ENCODE measurements around the gene GPHB5. TPM values are rescaled to one million over a fixed set of nuclear protein-coding genes. Genes with fewer than 3 reads are reported as not detected.
A peak's percentile ranks its signal among the peaks of the same experiment; 100 is the strongest.
"Not testable (repeated sequence)": the region's sequence is repeated elsewhere in the genome, so short reads cannot be mapped to it uniquely, and the experiment has no call there.

The GPHB5 gene
- total RNA-seq, 1 donor from 2014 or later, result not detected

DNA sequence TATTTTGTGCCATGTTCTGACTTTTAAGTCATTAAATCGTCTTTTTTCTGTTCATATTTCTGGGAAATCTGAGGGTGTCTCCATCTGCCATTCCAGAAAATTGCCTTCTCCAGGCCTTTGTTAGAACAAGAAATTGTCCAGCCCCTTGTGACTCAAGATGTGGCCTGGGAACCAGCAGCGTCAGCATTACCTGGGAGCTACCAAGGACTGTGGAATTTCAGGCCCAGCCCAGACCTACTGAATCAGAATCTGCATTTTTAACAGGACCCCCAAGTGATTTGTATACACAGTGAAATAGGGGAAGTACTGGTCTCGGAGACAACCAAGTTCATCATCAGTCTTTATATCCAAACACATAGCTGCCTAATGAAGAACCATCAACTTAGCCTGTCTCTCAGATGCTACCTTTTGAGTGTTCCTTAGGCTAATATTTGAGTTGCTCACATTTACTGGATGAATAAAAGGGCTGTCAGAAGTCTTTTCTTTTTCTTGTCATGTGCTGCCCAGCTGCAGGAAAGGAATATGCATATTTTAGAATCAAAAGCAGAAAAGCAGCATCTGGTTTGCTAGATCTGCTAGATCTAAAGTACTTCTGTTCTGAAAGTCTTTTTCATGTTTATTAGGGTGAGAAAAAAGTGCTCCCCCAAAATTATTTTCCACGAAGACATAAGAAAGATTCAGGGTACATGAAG is 21.2 kb downstream of the GPHB5 start:
- DNase-seq (no peak), ATAC-seq (ENCODE audit: poor library complexity) (no peak)
- intact Hi-C loops (cut with DNase I), result no loop called here

DNA sequence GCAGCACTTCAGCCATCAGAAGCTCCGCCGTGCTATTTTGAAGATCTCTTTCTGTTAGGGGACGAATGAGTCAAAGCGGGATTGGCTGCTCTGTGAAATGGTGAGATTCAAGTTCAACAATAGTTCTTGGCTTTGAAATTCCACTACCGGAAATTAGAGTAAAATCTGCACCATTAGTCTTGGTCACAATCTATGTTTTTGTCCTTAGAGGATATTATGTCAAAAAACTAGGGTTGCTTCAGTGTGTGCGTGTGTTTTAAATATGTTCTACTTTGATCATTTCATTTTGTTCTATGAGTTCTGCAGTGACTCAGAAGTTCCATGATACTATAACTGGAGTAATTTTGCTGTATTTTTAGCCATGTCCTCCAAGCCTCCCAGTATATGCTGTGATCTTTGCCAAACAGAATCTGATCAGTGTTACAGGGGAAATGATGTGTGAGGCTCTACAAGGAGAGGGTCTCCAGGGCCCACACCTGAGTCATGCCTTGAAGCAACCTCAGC is 22.6 kb downstream of the GPHB5 start:
- intact Hi-C loops (cut with DNase I), result no loop called here
- DNase-seq (no peak), ATAC-seq (ENCODE audit: poor library complexity) (peak; percentile 58)

- ATAC-seq (ENCODE audit: poor library complexity), result no peak
- intact Hi-C loops (cut with DNase I), result no loop called here
- no peak for DNase-seq
These were observed 23.5 kb downstream of the GPHB5 start for GRCh38 chr14:63295231-63295685.

GRCh38 chr14:63292805-63293204 is 25.9 kb downstream of the GPHB5 start:
- no peak for ATAC-seq (ENCODE audit: poor library complexity)
- no peak for DNase-seq
- intact Hi-C loops (cut with DNase I), result no loop called here

DNA sequence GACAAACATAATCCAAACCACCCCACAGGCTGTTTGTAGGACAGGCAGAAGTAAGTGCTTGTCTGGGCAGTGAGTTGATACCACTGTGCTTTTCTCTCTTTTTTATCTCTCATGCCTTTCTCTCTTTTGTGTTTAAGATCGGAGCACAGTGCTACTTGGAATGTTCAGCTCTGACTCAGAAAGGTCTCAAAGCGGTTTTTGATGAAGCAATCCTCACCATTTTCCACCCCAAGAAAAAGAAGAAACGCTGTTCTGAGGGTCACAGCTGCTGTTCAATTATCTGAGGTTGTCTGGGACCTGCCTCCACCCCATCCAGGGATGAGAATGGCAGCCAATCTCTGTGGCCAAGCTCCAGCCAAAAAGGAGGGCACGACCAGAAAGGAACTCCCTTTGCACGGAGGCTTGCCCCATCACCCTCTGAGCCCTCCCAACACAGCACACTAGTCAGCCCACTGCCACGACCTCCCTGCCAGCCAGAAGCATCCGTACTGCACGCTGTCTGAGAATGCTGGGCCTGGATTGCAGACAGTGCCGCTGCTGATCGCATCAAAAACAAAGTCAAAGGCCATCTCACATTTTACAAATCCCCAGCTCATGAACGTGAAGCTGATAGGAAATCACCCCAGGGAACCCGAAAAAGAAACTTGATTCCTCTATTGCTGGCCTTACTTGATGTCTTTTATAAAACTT is 27.8 kb downstream of the GPHB5 start:
- intact Hi-C loops (cut with DNase I), result no loop called here
- DNase-seq (no peak), ATAC-seq (ENCODE audit: poor library complexity) (peak; percentile 29)

GRCh38 chr14:63288853-63289252 is 29.9 kb downstream of the GPHB5 start:
- intact Hi-C loops (cut with DNase I), result no loop called here
- ATAC-seq (ENCODE audit: poor library complexity), result no peak

DNA sequence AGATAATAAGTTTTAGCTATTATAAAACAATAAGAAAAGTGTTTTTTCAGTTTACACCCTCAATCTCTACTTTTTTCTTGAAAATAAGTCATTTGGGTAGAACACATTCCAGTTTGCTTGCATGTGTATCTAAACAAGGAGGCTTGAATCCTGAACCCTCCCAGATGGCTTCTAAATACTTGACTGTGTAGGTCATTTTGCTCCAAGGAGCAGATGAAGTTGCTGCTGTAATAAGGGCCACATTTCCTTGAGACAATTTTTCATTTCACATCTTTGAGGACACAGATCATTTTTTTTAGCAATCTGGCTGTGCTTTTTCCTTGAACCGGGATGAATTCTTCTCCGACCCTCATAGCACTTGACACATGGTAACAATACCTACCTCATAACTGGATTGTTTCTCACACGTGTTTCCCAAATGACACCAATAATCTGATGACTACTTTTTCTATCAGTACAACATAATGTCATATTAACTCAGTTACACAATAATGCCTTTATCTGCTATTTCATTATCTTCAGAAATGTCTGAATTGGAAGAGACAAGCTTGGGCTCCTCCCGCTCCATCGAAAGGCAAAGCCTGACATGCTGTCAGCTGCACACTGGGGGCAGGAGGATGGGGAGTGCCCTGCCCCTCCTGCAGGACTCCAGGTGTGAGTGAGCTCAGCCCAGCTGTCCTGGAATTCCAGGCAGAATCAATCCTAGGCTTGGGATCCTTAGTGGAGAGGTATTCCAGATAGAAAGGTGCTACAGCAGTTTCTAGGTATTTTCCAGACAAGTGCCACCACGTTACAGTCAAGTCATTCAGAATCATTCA is 30.9 kb downstream of the GPHB5 start:
- no peak for DNase-seq
- intact Hi-C loops (cut with DNase I), result no loop called here
- ATAC-seq (ENCODE audit: poor library complexity), result no peak

More at GRCh38 chr14:63288853-63289252, 29.9 kb downstream of the GPHB5 start:
- DNase-seq, result no peak

DNA sequence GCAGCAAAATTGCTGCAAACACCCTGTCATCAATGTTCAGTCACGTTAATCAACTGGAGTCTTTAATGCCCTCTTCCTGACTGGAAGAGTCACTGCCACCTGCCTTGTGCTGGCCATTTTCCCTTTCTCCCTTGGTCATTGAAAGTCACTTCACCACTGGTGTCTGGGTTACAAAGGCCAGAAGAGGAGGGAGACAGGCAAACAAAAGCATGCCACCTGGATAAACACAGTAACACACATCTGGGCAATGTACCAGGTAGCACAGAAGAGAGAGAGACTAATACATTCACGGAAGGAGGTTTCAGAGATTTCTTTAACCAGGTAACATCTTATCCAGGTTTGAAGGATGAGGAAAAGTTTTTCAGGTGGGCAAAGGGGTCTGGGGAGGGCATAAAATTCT is 32.7 kb downstream of the GPHB5 start:
- ATAC-seq (ENCODE audit: poor library complexity) (no peak), DNase-seq (no peak)
- intact Hi-C loops (cut with DNase I), result no loop called here

- intact Hi-C loops (cut with DNase I), result no loop called here
- ATAC-seq (ENCODE audit: poor library complexity), result no peak
These were observed 34.9 kb downstream of the GPHB5 start for GRCh38 chr14:63283884-63284248.

GRCh38 chr14:63282997-63283883 is 35.5 kb downstream of the GPHB5 start:
- DNase-seq (no peak), ATAC-seq (ENCODE audit: poor library complexity) (peak; percentile 43)
- intact Hi-C loops (cut with DNase I), result no loop called here

More at GRCh38 chr14:63283884-63284248, 34.9 kb downstream of the GPHB5 start:
- DNase-seq, result no peak

GRCh38 chr14:63279933-63280332 is 38.8 kb downstream of the GPHB5 start:
- intact Hi-C loops (cut with DNase I), result loop anchor here (10.0 kb wide), 1 partner anchor 1115 kb away; no protein-coding TSS in a partner anchor
- DNase-seq; ATAC-seq (ENCODE audit: poor library complexity): not testable (repeated sequence)

DNA sequence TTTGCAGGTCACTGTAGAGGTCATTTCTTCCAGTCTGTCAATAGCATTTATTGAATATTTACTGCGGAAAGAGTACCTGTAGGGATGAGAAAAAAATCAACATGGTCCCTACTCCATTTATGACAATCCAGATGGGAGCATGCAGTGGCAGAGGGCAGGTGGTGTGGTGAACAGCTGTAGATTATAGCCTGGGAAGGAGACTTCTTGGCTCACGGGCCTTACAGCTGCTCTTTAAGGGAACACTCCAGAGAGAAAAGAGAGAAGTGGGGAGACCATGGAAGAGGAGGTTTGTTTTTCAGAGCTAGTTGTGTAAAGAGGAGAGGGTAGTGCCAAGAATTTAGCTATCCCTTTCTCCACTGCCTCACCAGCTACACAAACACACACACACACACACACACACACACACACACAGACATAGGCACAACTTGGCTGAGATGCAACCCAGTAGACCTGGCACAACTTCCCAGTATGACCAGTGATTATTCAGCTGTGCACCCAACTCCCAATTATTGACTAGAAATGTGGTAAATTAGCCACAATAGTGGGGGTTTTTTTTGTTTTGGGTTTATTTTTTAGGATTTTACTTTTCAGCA is 41.0 kb downstream of the GPHB5 start:
- intact Hi-C loops (cut with DNase I), result loop anchor here (10.0 kb wide), 1 partner anchor 1113 kb away; no protein-coding TSS in a partner anchor
- no peak for DNase-seq
- ATAC-seq (ENCODE audit: poor library complexity), result no peak

DNA sequence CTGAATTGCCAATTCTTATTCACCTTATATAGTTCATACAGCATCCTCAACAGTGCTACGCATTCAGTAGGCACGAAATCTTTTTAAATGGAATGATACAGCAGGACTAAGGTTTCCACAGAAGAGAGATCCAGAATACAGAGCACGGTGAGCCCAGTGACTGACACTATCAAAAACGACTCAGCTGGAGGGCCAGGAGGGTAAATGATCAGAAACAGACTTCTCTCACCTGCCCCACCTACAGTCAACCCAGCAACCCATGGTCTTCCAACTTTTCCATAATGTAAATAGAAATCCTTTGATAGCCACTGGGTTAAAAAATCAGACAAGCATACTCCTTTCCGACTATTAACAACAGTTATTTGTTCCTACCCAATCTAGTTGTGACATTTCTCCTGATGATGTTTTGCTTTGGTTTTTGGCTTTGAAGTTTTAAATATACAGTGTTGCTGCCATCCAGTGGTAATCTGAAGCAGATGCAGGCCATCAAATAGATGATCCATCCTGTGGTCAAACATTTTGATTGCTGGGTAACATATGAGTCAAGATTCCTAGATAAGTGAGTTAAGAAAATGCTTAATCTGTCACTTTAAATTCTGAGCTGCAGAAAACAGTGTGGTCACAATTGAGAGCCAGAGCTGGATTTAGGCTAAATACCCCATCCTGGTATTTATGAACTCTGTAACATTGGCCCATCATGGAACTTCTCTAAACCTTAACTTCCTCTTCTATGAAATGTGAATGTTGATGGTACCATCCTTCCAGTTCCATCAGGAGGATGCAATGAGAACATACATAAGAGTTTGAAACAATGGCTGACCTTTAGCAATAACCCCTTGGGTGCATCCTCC is 42.0 kb downstream of the GPHB5 start:
- DNase-seq (no peak), ATAC-seq (ENCODE audit: poor library complexity) (peak; percentile 51)
- intact Hi-C loops (cut with DNase I), result loop anchor here (1.0 to 10.0 kb wide), 2 partner anchors 102 to 1112 kb away; no protein-coding TSS in a partner anchor

GRCh38 chr14:63276016-63276415 is 42.7 kb downstream of the GPHB5 start:
- no peak for ATAC-seq (ENCODE audit: poor library complexity)
- DNase-seq, result no peak
- intact Hi-C loops (cut with DNase I), result loop anchor here (1.0 to 10.0 kb wide), 2 partner anchors 102 to 1111 kb away; no protein-coding TSS in a partner anchor

- intact Hi-C loops (cut with DNase I), result loop anchor here (1.0 to 10.0 kb wide), 2 partner anchors 101 to 1111 kb away; no protein-coding TSS in a partner anchor
- ATAC-seq (ENCODE audit: poor library complexity) (no peak), DNase-seq (no peak)
These were observed 43.1 kb downstream of the GPHB5 start for GRCh38 chr14:63275611-63276010.

Data from Right ventricle myocardium superior (tissue), 1 donor.